ENCODE measurements around the gene CD4.
A peak's percentile ranks its signal among the peaks of the same experiment; 100 is the strongest.

Gene CD4

GRCh38 chr12:6817098-6817497 is 27.8 kb downstream of the CD4 start:
- DNase-seq: no peak

- no peak for DNase-seq
These were observed 28.4 kb downstream of the CD4 start for GRCh38 chr12:6817662-6818157.

- no peak for DNase-seq
These were observed 28.9 kb downstream of the CD4 start for GRCh38 chr12:6818222-6818621.

- DNase-seq: no peak
These were observed 29.3 kb downstream of the CD4 start for GRCh38 chr12:6818645-6819044.

- no peak for DNase-seq
These were observed 30.0 kb downstream of the CD4 start for GRCh38 chr12:6819106-6820030.

- no peak for DNase-seq
These were observed 30.8 kb downstream of the CD4 start for GRCh38 chr12:6820166-6820565.

GRCh38 chr12:6821591-6822425 is 32.5 kb downstream of the CD4 start, which contains the start of gene GPR162:
GPR162 (plus strand) TSS chr12:6821821; CDS start chr12:6823899, 2,078 bp downstream.
- DNase-seq: peak; percentile 43

GRCh38 chr12:6822426-6823135 is 33.3 kb downstream of the CD4 start:
- no peak for DNase-seq

- no peak for DNase-seq
These were observed 34.1 kb downstream of the CD4 start for GRCh38 chr12:6823182-6824084.

GRCh38 chr12:6824085-6824775 is 34.9 kb downstream of the CD4 start:
- DNase-seq: no peak

- DNase-seq: no peak
These were observed 35.6 kb downstream of the CD4 start for GRCh38 chr12:6824901-6825381.

GRCh38 chr12:6825398-6826124 is 36.2 kb downstream of the CD4 start:
- DNase-seq: peak; percentile 69

- DNase-seq: no peak
These were observed 36.9 kb downstream of the CD4 start for GRCh38 chr12:6826125-6826733.

GRCh38 chr12:6826734-6827436 is 37.6 kb downstream of the CD4 start:
- DNase-seq: no peak

- peak; percentile 38 for DNase-seq
These were observed 38.1 kb downstream of the CD4 start for GRCh38 chr12:6827437-6827911.

- peak; percentile 23 for DNase-seq
These were observed 38.9 kb downstream of the CD4 start, which contains the start of gene P3H3 for GRCh38 chr12:6827982-6828780. P3H3 (plus strand) TSS chr12:6828407; CDS start chr12:6828441, 34 bp downstream.

GRCh38 chr12:6828781-6829535 is 39.6 kb downstream of the CD4 start:
- no peak for DNase-seq
